Subcutaneous abdominal adipose tissue (tissue), 5 donors: ENCODE measurements around the gene NFILZ.

ENCODE experiments used
- H3K27ac ChIP-seq: one replicate; pipeline ENCODE4 v1.7.0; 2013; ENCODE audit warnings: low read depth, mild to moderate bottlenecking, inconsistent platforms, low read length, moderate library complexity
- H3K27me3 ChIP-seq, 5 donors: one replicate each; pipeline ENCODE4 v1.7.0; 2013; ENCODE audit warnings: low read length in 5 of 5, inconsistent platforms in 1 of 5; ENCODE audit not compliant: control insufficient read depth in 5 of 5, insufficient read depth in 4 of 5
- H3K36me3 ChIP-seq, 5 donors: one replicate each; pipeline ENCODE4 v1.7.0; 2013; ENCODE audit warnings: low read length in 5 of 5; ENCODE audit not compliant: control insufficient read depth in 5 of 5, insufficient read depth in 5 of 5
- H3K4me1 ChIP-seq, 5 donors: one replicate each; pipeline ENCODE4 v1.7.0; 2013; ENCODE audit warnings: low read length in 5 of 5, mild to moderate bottlenecking in 3 of 5, moderate library complexity in 1 of 5; ENCODE audit not compliant: control insufficient read depth in 5 of 5, insufficient read depth in 5 of 5
- H3K4me3 ChIP-seq, 5 donors: one replicate each; pipeline ENCODE4 v1.7.0; 2013; ENCODE audit warnings: low read length in 5 of 5, low read depth in 1 of 5
- H3K9ac ChIP-seq, 5 donors: one replicate each; pipeline ENCODE4 v1.7.0; 2013; ENCODE audit warnings: low read length in 5 of 5, mild to moderate bottlenecking in 4 of 5, moderate library complexity in 3 of 5
- H3K9me3 ChIP-seq, 5 donors: one replicate each; pipeline ENCODE4 v1.7.0; 2013; ENCODE audit warnings: low read length in 5 of 5; ENCODE audit not compliant: control insufficient read depth in 5 of 5
- donor health status: healthy.
- donor health status: healthy.
- donor health status: healthy.
- donor health status: healthy.
- donor health status: healthy.

Gene NFILZ

GRCh38 chr19:8596168-8596567, 34.3 kb upstream of the NFILZ start:
- Histone ChIP-seq H3K27ac (no peak overlapping the region), H3K36me3 (peaks cover 0 to 43% (median 39%) of the 10 kb centered on the region in 5 donors), H3K27me3 (peaks cover 0 to 3% (median 0%) of the 10 kb centered on the region in 5 donors), H3K9ac (no peak overlapping the region), H3K4me3 (no peak overlapping the region), H3K9me3 (peaks cover 0 to 4% (median 0%) of the 10 kb centered on the region in 5 donors), H3K4me1 (peaks cover 7 to 35% (median 31%) of the 10 kb centered on the region in 5 donors)

GRCh38 chr19:8600064-8600463, 30.4 kb upstream of the NFILZ start:
- Histone ChIP-seq H3K27me3 (no peaks in the 10 kb centered on the region), H3K4me3 (no peak overlapping the region), H3K9me3 (peaks cover 0 to 6% (median 5%) of the 10 kb centered on the region in 5 donors), H3K27ac (no peak overlapping the region), H3K4me1 (peaks cover 0 to 14% (median 7%) of the 10 kb centered on the region in 5 donors), H3K36me3 (peaks cover 2 to 72% (median 62%) of the 10 kb centered on the region in 5 donors), H3K9ac (no peak overlapping the region)

GRCh38 chr19:8600816-8601215, 29.6 kb upstream of the NFILZ start:
- Histone ChIP-seq H3K9ac (no peak overlapping the region), H3K9me3 (peaks cover 0 to 9% (median 6%) of the 10 kb centered on the region in 5 donors), H3K27ac (no peak overlapping the region), H3K4me3 (no peak overlapping the region), H3K4me1 (peaks cover 0 to 8% (median under 1%) of the 10 kb centered on the region in 5 donors), H3K36me3 (peaks cover 2 to 71% (median 61%) of the 10 kb centered on the region in 5 donors), H3K27me3 (no peaks in the 10 kb centered on the region)

GRCh38 chr19:8601796-8602195, 28.6 kb upstream of the NFILZ start:
- H3K9me3 ChIP-seq, result peaks cover 0 to 9% (median 6%) of the 10 kb centered on the region in 5 donors
- H3K27ac ChIP-seq, result no peak overlapping the region
- peaks cover 0 to 9% (median 3%) of the 10 kb centered on the region in 5 donors for H3K4me1 ChIP-seq
- H3K4me3 ChIP-seq, result no peak overlapping the region
- no peak overlapping the region for H3K9ac ChIP-seq
- no peaks in the 10 kb centered on the region for H3K27me3 ChIP-seq
- peaks cover 2 to 62% (median 52%) of the 10 kb centered on the region in 5 donors for H3K36me3 ChIP-seq

- peaks cover 0 to 9% (median 6%) of the 10 kb centered on the region in 5 donors for H3K9me3 ChIP-seq
- no peak overlapping the region for H3K9ac ChIP-seq
- H3K4me3 ChIP-seq, result no peak overlapping the region
- no peak overlapping the region for H3K27ac ChIP-seq
- H3K36me3 ChIP-seq, result peaks cover 2 to 37% (median 29%) of the 10 kb centered on the region in 5 donors
- H3K4me1 ChIP-seq, result peaks cover 3 to 42% (median 36%) of the 10 kb centered on the region in 5 donors
- H3K27me3 ChIP-seq, result no peaks in the 10 kb centered on the region
Observed at GRCh38 chr19:8605514-8605913, 24.9 kb upstream of the NFILZ start.

GRCh38 chr19:8607386-8607785, 23.0 kb upstream of the NFILZ start:
- peaks cover 0 to 9% (median 6%) of the 10 kb centered on the region in 5 donors for H3K9me3 ChIP-seq
- H3K27ac ChIP-seq, result no peak overlapping the region
- peaks cover 2 to 20% (median 15%) of the 10 kb centered on the region in 5 donors for H3K36me3 ChIP-seq
- peak overlapping the region in 1 of 5 donors; percentile 19 for H3K4me3 ChIP-seq
- peaks cover 6 to 46% (median 42%) of the 10 kb centered on the region in 5 donors for H3K4me1 ChIP-seq
- peak overlapping the region in 2 of 5 donors; percentile 35 to 52 for H3K9ac ChIP-seq
- no peaks in the 10 kb centered on the region for H3K27me3 ChIP-seq

GRCh38 chr19:8608941-8609278, 21.5 kb upstream of the NFILZ start:
- H3K4me3 ChIP-seq, result peak overlapping the region; percentile 80 to 98 (median 88)
- H3K36me3 ChIP-seq, result peaks cover 0 to 8% (median 5%) of the 10 kb centered on the region in 5 donors
- H3K9me3 ChIP-seq, result peaks cover 0 to 9% (median 6%) of the 10 kb centered on the region in 5 donors
- no peaks in the 10 kb centered on the region for H3K27me3 ChIP-seq
- peaks cover 6 to 46% (median 42%) of the 10 kb centered on the region in 5 donors for H3K4me1 ChIP-seq
- peak overlapping the region; percentile 89 for H3K27ac ChIP-seq
- peak overlapping the region; percentile 68 to 96 (median 85) for H3K9ac ChIP-seq

GRCh38 chr19:8609279-8610040, 21.0 kb upstream of the NFILZ start:
- Histone ChIP-seq H3K27ac (peak overlapping the region; percentile 89), H3K4me1 (peaks cover 6 to 46% (median 42%) of the 10 kb centered on the region in 5 donors), H3K36me3 (peaks cover 0 to 8% (median 5%) of the 10 kb centered on the region in 5 donors), H3K9ac (peak overlapping the region; percentile 83 to 96 (median 86)), H3K27me3 (no peaks in the 10 kb centered on the region), H3K4me3 (peak overlapping the region; percentile 80 to 100 (median 92)), H3K9me3 (peaks cover 0 to 9% (median 6%) of the 10 kb centered on the region in 5 donors)

GRCh38 chr19:8610041-8610935, 20.1 kb upstream of the NFILZ start, which contains the start of gene ADAMTS10:
Gene ADAMTS10, minus strand, starts transcription at chr19:8610715. Its CDS starts 5,005 bp downstream, at chr19:8605710.
- Histone ChIP-seq H3K9ac (peak within 1 kb of the TSS; percentile 83 to 96 (median 86)), H3K4me1 (peaks cover 6 to 46% (median 42%) of the 10 kb centered on the region in 5 donors), H3K27me3 (no peaks in the 10 kb centered on the region), H3K36me3 (peaks cover 0 to under 1% (median 0%) of the 10 kb centered on the region in 5 donors), H3K4me3 (peak within 1 kb of the TSS; percentile 80 to 100 (median 92)), H3K9me3 (peaks cover 0 to under 1% (median 0%) of the 10 kb centered on the region in 5 donors), H3K27ac (peak within 1 kb of the TSS; percentile 89)
